ENCODE data around the gene NFIB. TPM values are rescaled to one million over a fixed set of nuclear protein-coding genes. Genes with fewer than 3 reads are reported as not detected.
A peak's percentile ranks its signal among the peaks of the same experiment; 100 is the strongest.

Gene NFIB
- total RNA-seq, 1 donor from 2014 or later: 153 TPM

- DNase-seq: peak; percentile 49
Measured at GRCh38 chr9:14062586-14063221, 251.2 kb downstream of the NFIB start.

- DNase-seq: no peak
Measured at GRCh38 chr9:14061936-14062585, 251.9 kb downstream of the NFIB start.

- DNase-seq: no peak
Measured at GRCh38 chr9:14058325-14058688, 255.6 kb downstream of the NFIB start.

- no peak for DNase-seq
Measured at GRCh38 chr9:14057368-14058324, 256.3 kb downstream of the NFIB start.

- peak; percentile 54 for DNase-seq
Measured at GRCh38 chr9:14056316-14056861, 257.6 kb downstream of the NFIB start.

- DNase-seq: no peak
Measured at GRCh38 chr9:14054096-14054495, 259.8 kb downstream of the NFIB start.

GRCh38 chr9:14052359-14052758, 261.6 kb downstream of the NFIB start:
- no peak for DNase-seq

GRCh38 chr9:14051419-14051818, 262.5 kb downstream of the NFIB start:
- DNase-seq: no peak

- DNase-seq: no peak
Measured at GRCh38 chr9:14043483-14043882, 270.5 kb downstream of the NFIB start.

GRCh38 chr9:14037331-14037730, 276.6 kb downstream of the NFIB start:
- DNase-seq: peak; percentile 57

GRCh38 chr9:14033067-14033466, 280.9 kb downstream of the NFIB start:
- DNase-seq: no peak

Data from dermis blood vessel endothelial cell (primary cell).